Measurements from ENCODE around the gene RNF222. TPM values are rescaled to one million over a fixed set of nuclear protein-coding genes. Genes with fewer than 3 reads are reported as not detected.

RNF222 gene
- polyA plus RNA-seq, 1 donor from 2014 or later, result not detected

- Histone ChIP-seq H4K20me1 (ENCODE audit: insufficient read depth) (no peaks in the 10 kb centered on the region), H3K9me3 (ENCODE audit: low read length) (no peaks in the 10 kb centered on the region), H3K27ac (ENCODE audit: low read length) (no peak overlapping the region), H2AFZ (ENCODE audit: low read depth, low read length) (no peak overlapping the region), H3K9ac (ENCODE audit: low read length) (no peak overlapping the region), H3F3A (ENCODE audit: insufficient read depth, low read length, poor library complexity, severe bottlenecking) (no peaks in the 10 kb centered on the region), H3K27me3 (ENCODE audit: insufficient read depth, low read depth, low read length) (no peaks in the 10 kb centered on the region), H3K4me3 (ENCODE audit: low read length) (no peak overlapping the region), H3K36me3 (ENCODE audit: insufficient read depth, low read length) (no peaks in the 10 kb centered on the region), H3K4me2 (ENCODE audit: low read length) (no peak overlapping the region), H3K9me2 (ENCODE audit: insufficient read depth, low read length) (no peaks in the 10 kb centered on the region), H3K79me2 (replicated peaks; ENCODE audit: insufficient read depth, low read length) (peaks cover 36% of the 10 kb centered on the region)
- no peak for TF ChIP-seq REST (IDR thresholded peaks at IDR 0.05; ENCODE audit: borderline replicate concordance)
- no peak for TF ChIP-seq CTCF (IDR thresholded peaks at IDR 0.05; ENCODE audit: poor library complexity, severe bottlenecking)
- TF ChIP-seq TAF1 (IDR thresholded peaks at IDR 0.05; ENCODE audit: low read depth), result no peak
- TF ChIP-seq EZH2 (IDR thresholded peaks at IDR 0.05; ENCODE audit: borderline replicate concordance, insufficient read depth, low read length, poor library complexity, severe bottlenecking), result no peak
- TF ChIP-seq EP300 (conservative IDR thresholded peaks at IDR 0.05; ENCODE audit: poor library complexity, severe bottlenecking), result no peak
- no peak for TF ChIP-seq SMC3 (conservative IDR thresholded peaks at IDR 0.05; ENCODE audit: poor library complexity)
- no peak for TF ChIP-seq MXI1 (conservative IDR thresholded peaks at IDR 0.05; ENCODE audit: poor library complexity, severe bottlenecking)
- no peak for TF ChIP-seq POLR2AphosphoS5 (IDR thresholded peaks at IDR 0.05)
- no peak for TF ChIP-seq RAD21 (conservative IDR thresholded peaks at IDR 0.05)
These were observed 44.7 kb upstream of the RNF222 start for GRCh38 chr17:8442310-8442709.

GRCh38 chr17:8441690-8442089 is 44.1 kb upstream of the RNF222 start:
- no peaks in the 10 kb centered on the region for H3K27me3 ChIP-seq (ENCODE audit: insufficient read depth, low read depth, low read length)
- TF ChIP-seq MXI1 (conservative IDR thresholded peaks at IDR 0.05; ENCODE audit: poor library complexity, severe bottlenecking) (no peak), EZH2 (IDR thresholded peaks at IDR 0.05; ENCODE audit: borderline replicate concordance, insufficient read depth, low read length, poor library complexity, severe bottlenecking) (no peak), POLR2AphosphoS5 (IDR thresholded peaks at IDR 0.05) (no peak), SMC3 (conservative IDR thresholded peaks at IDR 0.05; ENCODE audit: poor library complexity) (no peak), CTCF (IDR thresholded peaks at IDR 0.05; ENCODE audit: poor library complexity, severe bottlenecking) (no peak), RAD21 (conservative IDR thresholded peaks at IDR 0.05) (no peak), TAF1 (IDR thresholded peaks at IDR 0.05; ENCODE audit: low read depth) (no peak), REST (IDR thresholded peaks at IDR 0.05; ENCODE audit: borderline replicate concordance) (no peak), EP300 (conservative IDR thresholded peaks at IDR 0.05; ENCODE audit: poor library complexity, severe bottlenecking) (no peak)
- no peak overlapping the region for H2AFZ ChIP-seq (ENCODE audit: low read depth, low read length)
- no peak overlapping the region for H3K4me3 ChIP-seq (ENCODE audit: low read length)
- no peaks in the 10 kb centered on the region for H3K36me3 ChIP-seq (ENCODE audit: insufficient read depth, low read length)
- no peak overlapping the region for H3K9ac ChIP-seq (ENCODE audit: low read length)
- no peaks in the 10 kb centered on the region for H3K9me2 ChIP-seq (ENCODE audit: insufficient read depth, low read length)
- H3K79me2 ChIP-seq (replicated peaks; ENCODE audit: insufficient read depth, low read length), result peaks cover 42% of the 10 kb centered on the region
- no peaks in the 10 kb centered on the region for H3K9me3 ChIP-seq (ENCODE audit: low read length)
- peaks cover 4% of the 10 kb centered on the region for H3F3A ChIP-seq (ENCODE audit: insufficient read depth, low read length, poor library complexity, severe bottlenecking)
- H3K4me2 ChIP-seq (ENCODE audit: low read length), result no peak overlapping the region
- H4K20me1 ChIP-seq (ENCODE audit: insufficient read depth), result no peaks in the 10 kb centered on the region
- no peak overlapping the region for H3K27ac ChIP-seq (ENCODE audit: low read length)

All from neural cell (in vitro differentiated cells).